ENCODE measurements around the gene MACROD1.

DNA sequence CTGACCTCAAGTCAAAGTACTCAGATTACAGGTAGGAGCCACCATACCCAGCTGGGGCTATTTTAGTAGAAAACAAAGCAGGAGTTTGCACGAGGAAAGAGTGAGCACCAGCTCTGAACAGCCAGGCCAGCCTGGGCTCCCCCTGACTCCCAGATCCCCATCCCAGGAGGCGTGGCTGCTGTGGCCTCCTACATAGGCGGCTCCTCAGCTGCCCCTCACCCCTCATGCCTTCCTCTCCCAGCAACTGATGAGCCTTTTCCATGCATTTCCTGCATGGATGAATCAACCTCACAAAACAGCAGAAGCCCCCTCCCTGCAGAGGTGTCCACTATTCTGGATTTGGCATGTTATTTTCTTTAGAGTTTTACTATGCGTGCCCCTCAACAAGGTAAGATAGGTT is 140.7 kb downstream of the MACROD1 start:
- TF ChIP-seq CTCF (IDR thresholded peaks at IDR 0.05) (no peak), POLR2AphosphoS5 (IDR thresholded peaks at IDR 0.05; ENCODE audit: insufficient read depth in 1 of 2, low read depth in 1 of 2) (no peak)
